Thyroid gland (tissue), 4 donors: ENCODE results near the gene C16orf96.

Source experiments
- POLR2A ChIP-seq, 2 donors: fragments of 450-650 bp; IDR thresholded peaks; one replicate each; pipeline ENCODE4 v1.6.1; 2017; ENCODE audit warnings: antibody characterized with exemption in 2 of 2, mild to moderate bottlenecking in 2 of 2, moderate library complexity in 1 of 2
- TF ChIP-seq, protein P1 (sequence below), 6 experiments: fragments of 200-600 bp in 3 of 6; fragments of 450-650 bp in 3 of 6; sonication (generic) in 3 of 6; IDR thresholded peaks; one replicate each; pipeline ENCODE4 v1.5.1; 2016 to 2019; ENCODE audit warnings: antibody characterized with exemption in 6 of 6, mild to moderate bottlenecking in 2 of 6, inconsistent platforms in 1 of 6, moderate library complexity in 1 of 6

DNA sequence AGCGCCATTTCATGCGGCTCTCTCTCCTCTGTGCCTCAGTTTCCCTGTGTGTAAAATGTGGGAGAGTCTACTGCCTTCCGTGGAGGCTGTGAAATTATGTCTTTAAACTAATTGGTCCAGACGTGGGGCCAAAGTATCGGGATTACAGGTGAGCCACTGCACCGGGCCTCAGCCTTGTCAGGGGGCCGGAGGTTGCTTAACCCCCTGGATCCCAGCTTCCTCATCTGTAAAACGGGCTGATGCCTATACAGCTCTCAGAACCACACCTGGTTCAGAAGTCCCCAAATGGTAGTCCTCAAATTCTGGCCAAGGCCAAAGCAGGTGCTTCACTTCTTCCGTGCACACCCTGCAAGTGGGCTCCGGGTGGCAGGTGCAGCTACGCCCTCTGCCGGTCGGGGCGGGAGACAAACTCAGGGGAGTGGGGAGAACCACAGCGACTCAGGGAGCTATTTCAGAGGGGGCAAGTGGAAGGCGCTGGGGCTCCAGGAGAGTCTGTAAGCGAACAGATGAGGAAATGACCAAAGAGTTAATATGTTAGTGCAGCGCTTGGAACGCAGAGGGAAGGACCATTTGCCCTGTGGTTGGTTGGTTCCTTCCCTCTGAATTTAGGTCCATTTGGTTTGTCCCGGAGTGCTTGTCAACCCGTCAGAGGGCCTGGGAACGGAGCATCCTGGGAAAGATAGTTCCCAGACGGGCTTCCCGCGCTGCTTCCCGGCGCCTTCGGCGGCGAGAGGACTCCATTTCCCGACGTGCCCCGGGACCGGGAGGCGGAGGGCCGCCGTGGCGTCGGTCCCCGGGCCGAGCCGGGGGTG, 68.1 kb downstream of the C16orf96 start, which contains the start of gene MGRN1:
- TF ChIP-seq, protein P1, sequence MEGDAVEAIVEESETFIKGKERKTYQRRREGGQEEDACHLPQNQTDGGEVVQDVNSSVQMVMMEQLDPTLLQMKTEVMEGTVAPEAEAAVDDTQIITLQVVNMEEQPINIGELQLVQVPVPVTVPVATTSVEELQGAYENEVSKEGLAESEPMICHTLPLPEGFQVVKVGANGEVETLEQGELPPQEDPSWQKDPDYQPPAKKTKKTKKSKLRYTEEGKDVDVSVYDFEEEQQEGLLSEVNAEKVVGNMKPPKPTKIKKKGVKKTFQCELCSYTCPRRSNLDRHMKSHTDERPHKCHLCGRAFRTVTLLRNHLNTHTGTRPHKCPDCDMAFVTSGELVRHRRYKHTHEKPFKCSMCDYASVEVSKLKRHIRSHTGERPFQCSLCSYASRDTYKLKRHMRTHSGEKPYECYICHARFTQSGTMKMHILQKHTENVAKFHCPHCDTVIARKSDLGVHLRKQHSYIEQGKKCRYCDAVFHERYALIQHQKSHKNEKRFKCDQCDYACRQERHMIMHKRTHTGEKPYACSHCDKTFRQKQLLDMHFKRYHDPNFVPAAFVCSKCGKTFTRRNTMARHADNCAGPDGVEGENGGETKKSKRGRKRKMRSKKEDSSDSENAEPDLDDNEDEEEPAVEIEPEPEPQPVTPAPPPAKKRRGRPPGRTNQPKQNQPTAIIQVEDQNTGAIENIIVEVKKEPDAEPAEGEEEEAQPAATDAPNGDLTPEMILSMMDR (IDR thresholded peaks at IDR 0.05), result peak; percentile 70 to 96 (median 90)
- TF ChIP-seq POLR2A (IDR thresholded peaks at IDR 0.05), result no peak
